NCI-H226 (cell line): ENCODE data around the gene CACNA1C.

Experiments
- DNase-seq: peaks from one replicate; pipeline ENCODE4 v3.0.0-alpha.2; 2015

The CACNA1C gene

DNA sequence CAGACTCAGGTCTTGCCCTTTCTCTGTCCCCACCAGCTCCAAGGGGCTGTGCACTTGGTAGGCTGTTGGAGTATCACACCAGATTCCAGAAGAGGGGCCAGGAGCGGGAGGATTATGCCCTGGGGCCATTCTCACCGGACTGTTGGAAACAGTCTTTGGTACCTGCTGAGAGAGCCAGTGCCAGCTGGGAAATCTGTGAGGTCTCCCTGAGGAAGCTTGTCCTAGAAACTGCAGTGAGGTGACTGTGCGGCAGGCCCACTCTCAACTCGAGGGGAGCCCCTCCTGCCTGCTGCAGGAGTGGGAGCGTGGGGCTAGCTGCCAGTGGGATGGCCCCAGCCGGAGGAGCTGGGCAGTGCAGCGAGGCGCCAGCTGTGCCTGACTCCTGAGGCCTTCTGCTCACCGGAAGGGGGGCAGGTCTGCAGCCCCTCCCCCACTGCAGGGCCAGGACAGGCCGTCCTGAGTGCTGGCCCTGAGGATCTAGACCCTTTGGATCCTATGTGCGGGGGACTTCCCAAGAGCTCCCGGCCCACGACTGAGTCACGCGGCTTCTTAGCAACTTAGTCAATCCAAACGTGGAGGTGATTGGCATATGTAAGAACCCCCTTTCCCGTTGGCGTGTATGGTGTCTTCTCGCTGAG is 295.2 kb downstream of the CACNA1C start:
- DNase-seq: no peak

DNA sequence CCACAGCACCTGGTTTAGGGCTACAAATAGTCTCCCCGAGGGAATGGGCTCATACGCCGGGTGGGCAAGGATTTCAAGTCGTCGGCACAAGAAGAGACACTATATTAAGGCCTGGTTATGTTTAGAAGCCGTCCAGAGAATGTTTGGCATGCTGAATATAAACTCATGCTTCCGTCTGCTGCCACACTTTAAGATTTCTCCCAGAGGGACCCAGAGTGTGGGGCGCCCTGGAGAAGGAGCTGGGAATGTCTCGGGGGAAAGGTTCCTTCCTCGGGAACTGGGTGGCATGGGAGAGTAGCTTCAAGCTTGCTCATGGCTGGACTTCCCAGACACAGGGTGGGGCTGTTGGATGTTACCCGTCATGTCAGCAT is 295.7 kb downstream of the CACNA1C start:
- DNase-seq: no peak

DNA sequence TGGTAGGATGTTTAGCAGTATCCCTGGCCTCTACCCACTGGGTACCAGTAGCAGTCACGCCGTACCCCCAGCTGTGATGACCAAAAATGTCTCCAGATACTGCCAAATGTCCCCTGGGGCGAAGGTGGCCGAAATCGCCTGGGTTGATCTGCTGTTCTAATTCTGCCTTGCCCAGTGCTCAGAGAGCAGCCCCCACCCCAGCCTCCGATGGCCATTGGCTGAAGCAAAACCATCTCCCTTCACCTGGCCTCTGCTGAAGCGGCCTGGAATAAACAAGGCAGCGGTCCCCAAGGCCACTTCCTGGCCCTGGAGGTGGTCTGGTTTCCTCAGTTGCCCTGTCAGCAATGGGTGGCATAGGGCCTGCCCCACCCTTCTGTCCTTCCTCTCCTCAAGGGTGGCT is 298.4 kb downstream of the CACNA1C start:
- no peak for DNase-seq

DNA sequence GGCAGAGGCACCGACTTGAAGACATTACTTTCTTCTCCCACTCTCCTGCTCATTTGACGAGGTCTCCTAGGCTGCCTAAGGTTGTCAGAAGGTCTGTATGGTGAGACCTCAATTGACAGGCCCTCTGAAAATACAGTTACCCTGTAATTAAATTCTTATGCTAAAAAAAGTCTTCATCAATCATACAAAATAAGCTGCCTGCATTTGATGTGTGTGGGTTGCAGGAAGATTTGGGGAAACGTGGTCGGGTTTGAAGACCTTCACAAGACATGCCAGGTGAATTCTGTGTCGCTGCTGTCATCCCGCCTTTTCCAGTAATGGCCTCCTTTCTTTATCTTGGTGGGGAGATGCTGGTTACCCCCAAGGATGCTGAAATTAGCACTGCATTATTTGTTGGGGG is 299.4 kb downstream of the CACNA1C start:
- no peak for DNase-seq

DNA sequence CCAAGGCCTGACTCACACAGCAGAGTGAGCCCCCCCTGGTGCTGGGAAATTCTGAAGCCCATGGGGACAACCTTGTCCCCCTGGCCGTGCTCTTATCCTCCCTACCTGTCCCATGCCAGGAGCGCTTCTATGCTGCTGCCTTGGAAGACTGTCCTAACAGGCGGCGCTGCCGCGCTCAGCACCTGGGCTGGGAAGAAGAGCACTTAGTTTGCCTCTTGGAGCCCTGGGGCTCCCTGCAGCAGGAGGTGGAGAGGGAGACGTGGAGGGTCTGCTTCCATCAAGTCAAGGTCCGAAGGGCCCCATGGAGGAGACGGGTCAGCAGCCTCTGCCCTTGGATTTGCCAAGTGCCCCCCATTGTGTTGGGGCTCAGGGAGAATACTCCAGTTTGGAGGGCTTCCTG is 300.5 kb downstream of the CACNA1C start:
- DNase-seq: no peak

DNA sequence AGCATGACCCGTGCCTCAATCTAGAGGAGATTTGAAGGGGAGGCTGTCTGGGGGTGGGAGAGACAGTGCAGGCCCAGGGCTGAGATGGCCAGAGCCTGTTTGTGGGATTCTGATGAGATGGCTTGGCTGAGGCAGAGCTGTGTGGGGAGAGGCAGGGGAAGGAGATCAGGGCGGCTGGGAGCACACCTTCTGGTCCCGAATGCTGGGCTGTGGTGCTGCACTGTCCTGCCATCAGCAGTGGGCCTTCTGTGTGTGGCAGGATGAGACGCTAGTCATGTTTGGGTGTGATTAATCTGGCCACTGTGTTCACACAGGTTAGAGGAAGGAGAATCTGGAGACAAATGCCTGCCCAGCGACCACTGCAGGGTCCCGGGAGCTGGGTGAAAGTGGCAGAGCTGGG is 300.9 kb downstream of the CACNA1C start:
- no peak for DNase-seq

DNA sequence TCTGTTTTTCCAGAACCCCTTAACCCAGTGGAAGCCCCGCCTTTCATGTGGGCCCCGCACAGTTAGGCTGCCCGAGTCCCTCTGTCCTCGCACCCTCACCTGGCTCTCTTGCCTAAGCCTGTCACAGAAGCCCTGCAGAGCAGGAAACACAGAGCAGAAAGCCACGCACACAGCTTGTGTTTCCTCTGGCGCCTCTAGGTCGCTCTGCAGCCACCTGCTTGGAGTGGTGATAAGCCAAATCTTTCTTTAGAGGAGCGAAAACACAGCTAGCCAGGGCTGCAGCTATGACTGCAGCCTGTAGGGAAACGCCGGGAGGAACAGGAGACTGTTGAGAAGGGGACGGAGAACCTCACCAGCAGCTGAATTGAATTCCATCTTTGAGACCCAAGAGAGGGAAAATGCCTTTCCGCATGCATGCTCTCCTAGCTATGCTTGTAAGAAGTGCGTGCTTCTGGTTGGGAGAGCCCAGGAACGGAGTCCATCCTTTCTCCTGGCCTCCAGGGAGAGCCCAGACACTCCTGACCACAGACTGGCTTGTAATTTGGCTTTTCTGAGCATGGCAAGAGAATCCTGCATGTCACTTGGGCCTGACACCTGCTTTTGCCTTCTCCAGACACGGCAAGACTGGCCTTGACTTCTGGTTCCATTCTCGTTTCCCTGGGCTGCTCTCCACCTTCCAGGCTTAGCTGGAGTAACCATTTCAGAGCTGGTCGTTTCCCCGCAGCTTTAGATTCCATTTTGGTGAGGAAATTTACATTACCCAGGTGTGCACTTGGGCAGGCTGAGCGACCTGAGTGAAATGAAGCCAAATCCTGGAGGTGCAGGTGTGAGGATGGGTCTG is 301.6 kb downstream of the CACNA1C start:
- no peak for DNase-seq

DNA sequence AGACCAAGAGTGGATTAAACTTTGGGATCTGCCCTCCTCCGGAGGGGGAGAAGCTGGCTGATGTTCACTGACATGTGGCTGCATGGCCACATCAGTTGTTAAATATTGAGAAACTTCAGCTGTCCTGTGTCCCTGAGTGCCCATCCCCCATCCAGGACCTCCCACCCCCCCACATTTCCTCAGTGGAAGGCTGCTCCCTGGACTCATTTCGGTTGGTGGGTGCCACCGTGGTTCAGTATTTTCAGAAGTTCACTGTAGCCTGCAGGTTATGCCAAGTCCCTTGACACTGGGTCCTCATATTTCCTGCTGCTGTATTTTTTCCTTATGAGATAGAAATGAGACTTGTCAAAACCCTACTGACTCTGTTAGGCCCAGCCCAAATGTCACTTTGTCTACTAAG is 302.4 kb downstream of the CACNA1C start:
- DNase-seq: no peak

DNA sequence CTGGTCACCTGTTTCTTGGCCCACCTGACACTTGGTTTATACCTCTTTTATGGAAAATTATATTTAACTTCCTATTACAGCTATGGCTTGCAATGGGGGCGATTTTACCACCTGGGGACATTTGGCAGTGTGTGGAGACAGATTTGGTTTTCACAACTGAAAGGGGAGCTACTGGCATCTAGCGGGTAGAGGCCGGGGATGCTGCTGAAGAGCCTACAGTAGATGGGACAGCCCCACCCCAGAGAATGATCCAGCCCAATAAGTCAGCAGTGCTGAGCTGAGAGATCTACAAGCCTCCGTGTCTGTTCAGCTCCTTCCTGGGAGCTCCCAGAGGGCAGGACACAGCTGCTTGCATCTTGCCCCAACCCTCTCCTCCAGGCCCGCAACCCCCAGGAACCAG is 302.8 kb downstream of the CACNA1C start:
- no peak for DNase-seq

DNA sequence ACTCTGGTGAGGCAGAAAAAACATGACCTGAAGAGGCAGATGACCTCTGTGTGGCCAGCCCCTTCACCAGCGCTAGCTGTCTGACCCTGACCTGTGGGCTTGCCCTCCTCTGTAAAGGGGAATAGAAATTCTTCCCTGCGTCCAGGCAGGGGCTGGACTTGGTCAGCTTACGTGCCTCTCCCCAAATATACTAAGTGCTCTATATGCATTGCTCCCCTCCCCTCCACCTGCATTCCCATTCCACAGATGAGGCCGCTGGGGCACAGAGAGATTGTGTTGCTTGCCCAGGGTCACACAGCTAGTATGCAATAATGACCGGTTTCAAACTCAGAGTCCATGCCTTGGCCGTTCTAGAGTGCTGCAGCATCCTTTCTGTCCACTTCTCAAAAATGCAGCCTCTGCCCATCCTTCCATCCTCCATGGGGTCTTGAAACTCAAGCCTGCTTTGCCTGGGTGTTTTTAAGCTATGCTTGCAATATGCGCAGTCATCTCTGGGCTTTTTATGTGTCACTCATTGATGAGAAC is 303.9 kb downstream of the CACNA1C start:
- no peak for DNase-seq

DNA sequence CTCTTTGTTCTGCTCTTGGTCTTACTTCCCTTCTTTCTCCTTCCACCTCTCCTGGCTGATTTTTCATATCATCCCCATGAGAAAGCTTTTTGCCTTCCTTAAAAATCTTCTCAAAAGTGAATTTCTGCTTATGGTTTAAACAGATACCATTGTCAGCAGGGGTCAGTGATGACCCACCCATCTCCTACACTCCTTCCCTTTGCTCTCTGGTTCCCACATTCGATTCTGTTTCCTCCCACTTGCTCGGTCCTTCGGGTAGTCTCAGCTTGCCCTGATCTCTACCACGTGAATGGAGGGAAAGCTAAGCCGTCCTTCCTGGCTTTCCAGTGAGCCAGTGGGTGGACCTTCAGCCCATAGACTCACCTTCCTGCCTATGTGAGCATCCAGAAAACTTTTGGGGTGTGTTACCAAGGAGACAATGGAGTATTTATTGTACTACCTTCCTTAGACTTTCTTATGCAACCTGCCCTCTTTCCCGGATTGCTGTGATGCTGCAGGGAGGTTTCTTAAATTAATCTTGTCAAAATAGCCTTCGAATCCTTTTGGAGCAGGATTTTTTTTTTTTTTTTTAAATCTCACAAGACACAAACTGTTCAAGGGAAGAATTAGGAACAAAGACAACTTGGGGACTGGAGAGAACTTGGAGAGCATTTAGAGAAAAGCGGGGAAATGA is 306.3 kb downstream of the CACNA1C start:
- DNase-seq: peak; percentile 88

DNA sequence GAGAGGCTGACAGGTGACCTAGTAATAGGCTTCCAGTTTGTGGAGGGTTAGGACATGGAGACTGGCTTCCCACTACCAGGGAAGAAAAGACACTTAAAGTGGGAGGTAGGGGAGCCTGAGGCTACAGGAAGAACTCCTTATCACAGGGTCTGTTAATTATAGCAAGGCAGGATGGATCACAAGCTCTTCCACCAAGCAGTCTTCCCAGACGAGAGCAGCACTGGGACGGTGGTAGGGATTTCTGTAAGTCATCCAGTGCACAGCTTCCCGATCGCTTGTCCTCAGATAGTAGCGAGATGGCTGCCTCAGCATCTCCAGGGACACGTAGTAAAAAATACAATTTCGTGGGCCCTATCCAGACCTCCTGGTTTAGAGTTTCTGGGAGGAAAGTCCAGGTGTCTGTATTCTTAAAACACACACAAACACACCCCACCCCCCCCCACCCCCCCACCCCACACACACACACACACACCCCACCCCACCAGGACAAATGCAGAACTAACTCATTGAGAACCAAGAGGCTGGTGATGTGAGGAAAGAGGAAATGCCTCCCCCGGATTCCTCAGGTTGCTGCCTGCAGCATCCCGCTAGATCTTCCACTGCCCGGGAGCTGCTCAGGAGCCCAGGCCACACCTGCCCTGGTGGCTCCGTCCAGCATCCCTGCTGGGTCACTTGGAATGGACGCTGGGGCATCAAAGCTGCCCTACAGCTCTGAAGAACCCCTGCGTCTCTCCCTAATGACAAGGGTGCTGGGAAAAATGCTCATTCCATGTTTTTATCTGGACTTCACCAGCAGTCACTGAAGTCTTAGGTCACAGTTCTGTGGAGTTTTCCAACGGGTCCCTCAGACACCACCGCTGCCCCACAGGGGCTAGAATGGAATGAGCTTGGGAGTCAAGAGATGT is 307.2 kb downstream of the CACNA1C start:
- peak; percentile 74 for DNase-seq

DNA sequence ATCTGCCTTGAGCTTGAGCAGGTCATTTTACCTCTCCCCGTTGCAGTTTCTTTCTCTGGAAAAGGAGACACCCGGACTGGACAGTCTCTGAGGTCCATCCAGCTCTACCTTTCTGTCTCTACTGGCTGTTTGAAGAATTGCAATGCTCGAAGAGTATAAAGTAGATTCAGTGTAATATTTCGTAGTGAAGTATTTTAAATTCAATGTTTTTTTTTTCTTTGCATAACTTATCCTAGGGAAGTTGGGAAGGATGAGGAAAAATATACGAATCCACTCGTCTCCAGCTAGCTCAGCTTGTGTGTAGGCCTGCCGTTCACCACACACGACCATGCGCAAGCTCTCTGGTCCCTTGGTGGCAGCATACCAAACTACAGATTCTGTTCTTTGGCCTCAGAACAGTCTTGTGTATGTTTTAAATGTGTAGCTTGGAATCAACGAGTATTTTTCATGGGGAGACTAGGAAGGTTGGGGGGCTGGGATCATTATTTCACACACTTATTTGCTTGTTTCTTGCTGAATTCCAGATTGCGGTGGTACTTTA is 307.9 kb downstream of the CACNA1C start:
- peak; percentile 20 for DNase-seq

DNA sequence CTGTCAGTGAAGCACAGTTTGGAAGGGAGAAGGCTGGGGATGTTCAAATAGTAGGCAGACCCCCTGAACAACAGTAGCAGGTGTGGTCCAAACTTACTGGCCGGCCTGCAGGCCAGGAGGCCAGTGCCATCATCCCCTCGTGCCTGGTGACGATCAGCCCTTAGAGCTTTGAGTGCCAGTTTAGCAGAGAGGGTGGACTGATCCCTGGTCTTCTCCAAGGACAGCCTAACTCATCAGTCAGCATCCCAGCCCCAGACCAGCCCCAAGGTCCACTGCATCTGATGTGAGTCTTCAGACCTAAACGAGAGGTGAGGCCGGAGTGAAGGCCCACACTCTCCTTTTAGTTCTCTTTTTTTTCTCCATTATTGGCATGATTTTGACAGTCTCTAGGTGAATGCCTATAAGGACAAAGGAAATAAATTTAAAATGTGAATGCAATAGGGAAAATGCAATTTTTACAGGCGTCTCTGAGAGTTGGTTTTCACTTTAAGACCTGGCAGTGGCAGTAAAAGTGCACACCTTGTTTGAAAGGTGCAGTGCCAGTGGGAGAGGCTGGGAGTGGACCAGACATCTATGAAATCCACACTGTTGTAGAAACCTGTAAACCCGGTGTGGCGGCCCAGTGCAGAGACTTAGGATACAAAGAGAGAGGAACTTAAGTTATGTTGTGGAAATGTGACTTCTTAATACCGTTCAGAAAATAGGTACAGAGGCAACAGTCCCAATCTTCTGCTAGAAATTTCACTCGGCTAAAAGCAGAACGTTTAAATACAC is 311.2 kb downstream of the CACNA1C start:
- no peak for DNase-seq

DNA sequence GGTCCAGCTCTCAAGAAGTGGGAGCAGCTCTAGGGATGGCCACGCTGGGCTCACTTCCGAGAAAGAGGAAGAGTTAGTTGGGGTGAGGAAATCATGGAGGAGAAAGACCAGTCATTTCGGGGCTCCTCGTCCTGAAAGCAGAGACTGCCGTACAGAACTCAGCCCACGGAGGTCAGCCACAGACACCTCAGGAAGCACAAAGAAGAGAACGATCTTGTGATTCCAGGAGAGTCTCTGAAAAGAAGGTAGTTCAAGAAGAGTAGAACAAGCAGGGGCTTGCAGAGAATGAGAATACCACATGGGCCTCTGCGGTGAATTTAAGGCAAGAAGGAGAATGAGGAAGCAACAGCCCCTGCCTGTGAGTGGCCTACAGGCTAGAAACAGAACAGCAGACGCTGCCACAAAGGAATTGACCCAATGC is 311.9 kb downstream of the CACNA1C start:
- DNase-seq: no peak

DNA sequence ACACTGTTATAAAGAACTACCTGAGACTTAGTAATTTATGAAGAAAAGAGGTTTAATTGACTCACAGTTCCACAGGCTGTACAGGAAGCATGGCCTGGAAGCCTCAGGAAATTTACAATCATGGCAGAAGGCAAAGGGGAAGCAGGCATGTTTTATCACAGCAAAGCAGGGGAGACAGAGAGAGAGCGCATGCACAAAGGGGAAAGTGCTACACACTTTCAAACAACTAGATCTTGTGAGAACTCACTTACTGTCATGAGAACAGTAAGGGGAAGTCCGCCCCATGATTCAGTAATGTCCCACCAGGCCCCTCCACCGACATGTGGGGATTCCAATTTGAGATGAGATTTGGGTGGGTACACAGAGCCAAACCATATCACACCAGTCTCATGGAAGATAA is 313.9 kb downstream of the CACNA1C start:
- no peak for DNase-seq

DNA sequence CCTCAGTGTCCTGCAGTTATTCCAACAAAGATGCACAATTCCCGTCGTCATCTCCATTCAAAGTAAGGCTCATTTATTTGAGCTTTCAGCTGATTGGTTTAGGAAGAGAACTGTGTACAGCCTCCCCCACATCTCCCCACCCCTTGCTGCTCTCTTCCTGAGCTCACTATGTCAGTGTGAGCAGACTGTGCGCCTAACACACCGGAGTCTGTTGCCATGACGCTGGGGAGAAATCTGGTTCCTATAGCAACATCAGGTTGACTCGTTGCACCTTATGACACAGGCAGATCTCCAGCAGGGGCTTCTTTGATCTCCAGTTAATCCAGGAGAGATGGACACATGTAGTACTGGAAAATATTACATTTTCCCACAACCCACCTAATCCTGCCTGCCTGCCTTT is 319.4 kb downstream of the CACNA1C start:
- no peak for DNase-seq

DNA sequence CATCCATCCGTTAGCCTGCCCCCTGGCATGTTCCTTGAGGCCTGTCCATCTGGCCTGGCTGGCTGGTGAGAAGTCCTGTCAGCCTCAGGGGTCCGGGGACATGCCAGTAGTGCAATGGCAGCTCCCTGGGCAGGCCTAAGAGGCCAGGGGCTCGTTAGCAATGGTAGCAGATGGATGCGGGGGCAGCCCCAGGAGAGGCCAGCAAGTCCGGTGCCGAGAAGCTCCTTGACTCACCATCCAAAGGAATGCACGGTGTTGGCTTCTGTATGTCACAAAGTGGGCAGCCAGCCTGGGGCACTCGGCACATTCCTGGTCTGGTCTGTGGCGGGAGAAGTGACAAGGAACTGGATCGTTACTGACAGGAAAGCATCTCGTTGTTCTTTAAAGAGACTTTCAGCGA is 319.9 kb downstream of the CACNA1C start:
- no peak for DNase-seq

DNA sequence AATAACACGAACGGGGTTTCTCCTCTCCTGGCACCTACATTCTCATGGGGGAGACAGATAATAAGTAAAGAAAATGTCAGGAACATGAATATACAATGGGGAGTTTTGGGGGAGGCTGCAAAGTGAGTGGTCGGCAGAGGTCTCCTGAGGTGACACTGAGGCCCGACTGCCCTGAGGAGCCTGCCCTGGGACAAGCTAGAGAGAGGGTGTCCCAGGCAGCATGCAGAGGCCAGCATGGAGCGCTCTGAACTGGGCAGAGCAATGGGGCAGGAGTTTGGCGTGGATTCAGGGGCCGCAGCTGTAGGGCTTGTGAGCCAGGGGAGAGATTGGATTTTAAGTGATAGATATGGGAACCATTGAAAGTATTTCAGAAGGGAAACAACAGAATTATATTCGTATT is 320.5 kb downstream of the CACNA1C start:
- no peak for DNase-seq

DNA sequence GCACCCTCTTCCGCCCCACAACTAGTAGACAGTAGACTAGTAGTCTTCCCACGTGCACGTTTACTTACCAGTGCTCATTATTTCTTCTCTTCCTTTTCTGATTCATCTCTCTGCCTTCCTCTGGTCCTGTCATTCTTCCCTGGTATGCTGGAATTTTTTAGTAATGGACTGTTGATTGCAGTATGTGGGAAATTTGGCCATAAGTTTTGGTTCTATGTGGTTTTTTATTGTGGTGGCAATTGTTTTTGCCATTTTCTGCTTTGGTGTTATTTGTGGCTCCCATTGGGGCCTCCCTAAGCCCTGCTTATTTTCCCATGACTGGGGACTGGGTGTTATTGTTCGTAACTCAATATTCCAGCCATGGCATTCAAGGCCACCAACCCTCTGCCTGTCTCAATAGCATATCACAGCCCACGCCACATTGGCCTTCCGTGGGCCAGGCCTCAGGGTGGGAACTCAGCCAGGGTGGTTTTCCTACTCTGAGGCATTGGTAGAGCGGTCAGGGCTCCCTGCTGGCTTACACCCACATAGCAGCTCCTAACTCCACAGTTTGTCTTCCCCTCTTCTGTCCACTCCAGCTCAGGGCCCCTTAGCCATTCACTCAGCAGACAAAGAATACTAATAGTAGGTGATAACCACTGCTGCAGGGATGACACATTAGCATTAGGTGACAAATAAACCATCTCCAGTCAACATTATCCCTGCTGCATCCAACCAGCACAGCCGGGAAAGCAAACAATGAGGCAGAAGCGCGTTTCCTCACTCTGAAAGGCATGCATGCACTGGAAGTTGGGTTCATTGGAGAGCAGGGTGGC is 321.5 kb downstream of the CACNA1C start:
- no peak for DNase-seq

DNA sequence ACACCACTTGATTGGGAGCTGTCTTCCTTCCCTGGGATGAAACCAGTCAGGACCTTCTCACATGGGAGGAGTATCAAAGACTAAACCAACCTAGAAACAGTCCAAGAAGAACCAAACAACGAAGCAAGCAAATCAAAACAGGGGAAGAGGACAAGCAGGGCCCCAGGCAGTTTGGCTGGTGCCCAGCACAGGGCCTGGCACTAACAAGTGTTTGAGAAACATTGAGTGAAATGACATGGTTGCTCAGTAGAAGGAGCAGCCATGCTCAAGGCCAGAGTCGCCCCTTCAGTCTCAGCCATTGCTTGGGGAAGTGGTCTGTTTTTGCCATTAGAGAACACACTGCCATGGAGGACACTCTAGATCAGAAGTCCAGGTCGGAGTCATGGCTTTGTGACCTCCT is 323.1 kb downstream of the CACNA1C start:
- no peak for DNase-seq
